ENCODE results near the gene KRTAP5-6.

KRTAP5-6 gene, protein sequence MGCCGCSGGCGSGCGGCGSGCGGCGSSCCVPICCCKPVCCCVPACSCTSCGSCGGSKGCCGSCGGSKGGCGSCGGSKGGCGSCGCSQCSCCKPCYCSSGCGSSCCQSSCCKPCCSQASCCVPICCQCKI

DNA sequence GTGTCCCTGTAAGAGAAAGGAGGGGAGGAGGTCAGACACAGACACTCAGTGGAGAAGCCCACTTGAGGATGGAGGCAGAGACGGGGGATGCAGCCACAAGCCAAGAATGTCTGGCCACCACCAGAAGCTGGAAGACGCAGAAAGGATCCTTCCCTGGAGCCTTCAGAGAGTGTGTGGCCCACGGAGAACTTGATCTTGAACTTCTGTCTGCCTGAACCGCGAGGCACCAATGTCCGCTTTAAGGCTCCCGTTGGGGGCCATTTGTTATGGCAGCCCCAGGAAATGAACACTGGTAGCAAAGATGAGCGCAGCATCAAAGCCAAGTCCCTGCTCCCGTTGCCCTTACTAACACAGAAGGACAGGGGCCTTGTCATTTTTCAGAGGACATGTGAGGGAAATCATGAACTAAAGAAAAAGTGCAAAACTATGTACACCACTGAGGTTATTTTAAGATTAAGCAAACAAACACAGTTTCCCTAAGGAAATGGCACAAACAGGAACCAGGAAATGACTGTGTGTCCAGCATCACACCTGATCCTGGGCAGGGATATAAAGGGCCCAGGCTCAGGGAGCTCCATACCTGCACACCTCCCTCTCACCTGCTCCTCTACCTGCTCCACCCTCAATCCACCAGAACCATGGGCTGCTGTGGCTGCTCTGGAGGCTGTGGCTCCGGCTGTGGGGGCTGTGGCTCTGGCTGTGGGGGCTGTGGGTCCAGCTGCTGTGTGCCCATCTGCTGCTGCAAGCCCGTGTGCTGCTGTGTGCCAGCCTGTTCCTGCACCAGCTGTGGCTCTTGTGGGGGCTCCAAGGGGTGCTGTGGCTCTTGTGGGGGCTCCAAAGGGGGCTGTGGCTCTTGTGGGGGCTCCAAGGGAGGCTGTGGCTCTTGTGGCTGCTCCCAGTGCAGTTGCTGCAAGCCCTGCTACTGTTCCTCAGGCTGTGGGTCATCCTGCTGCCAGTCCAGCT is at the start of gene KRTAP5-6:
Gene KRTAP5-6, plus strand, starts transcription at position 588 of the 963 bp plus-strand sequence. Its CDS starts 51 bp downstream, at position 639.
- DNase-seq (ENCODE audit: low spot score), result no peak

DNA sequence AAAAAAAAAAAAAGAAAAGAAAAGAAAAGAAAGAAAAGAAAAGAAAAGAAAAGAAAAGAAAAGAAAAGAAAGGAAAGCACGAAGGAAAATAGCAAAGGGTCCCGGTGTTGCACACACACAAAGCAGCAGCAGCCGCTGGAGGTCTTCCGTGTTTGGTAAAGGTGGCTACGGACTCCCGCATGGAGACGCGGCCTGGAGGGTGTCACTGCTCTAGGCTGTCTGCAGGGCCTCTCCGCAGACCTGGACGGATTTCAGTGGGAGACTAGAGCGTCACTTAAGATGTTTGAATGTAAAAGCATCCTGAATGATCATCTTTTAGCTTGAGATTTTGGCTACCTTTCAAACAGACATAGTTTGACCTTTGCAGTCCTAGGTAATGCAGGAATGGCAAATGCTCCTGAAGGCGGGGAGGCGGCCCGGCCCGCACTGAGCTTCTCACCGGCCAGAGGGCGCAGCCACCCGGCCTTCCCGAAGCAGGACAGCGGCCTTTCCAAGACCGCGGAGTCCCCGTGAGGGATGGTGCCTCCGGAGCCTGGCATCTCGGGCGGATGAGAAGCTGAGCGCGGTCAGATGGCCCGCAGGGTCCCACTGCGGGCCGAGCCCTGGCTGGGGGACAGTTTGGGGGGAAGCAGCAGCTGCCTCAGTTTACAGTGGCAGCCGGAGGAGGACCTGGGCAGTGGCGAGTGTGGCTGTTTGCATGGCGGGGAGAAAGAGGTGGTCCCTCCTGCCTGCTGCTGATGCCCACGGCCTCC is 48.9 kb upstream of the KRTAP5-6 start:
- no peak for DNase-seq (ENCODE audit: low spot score)

DNA sequence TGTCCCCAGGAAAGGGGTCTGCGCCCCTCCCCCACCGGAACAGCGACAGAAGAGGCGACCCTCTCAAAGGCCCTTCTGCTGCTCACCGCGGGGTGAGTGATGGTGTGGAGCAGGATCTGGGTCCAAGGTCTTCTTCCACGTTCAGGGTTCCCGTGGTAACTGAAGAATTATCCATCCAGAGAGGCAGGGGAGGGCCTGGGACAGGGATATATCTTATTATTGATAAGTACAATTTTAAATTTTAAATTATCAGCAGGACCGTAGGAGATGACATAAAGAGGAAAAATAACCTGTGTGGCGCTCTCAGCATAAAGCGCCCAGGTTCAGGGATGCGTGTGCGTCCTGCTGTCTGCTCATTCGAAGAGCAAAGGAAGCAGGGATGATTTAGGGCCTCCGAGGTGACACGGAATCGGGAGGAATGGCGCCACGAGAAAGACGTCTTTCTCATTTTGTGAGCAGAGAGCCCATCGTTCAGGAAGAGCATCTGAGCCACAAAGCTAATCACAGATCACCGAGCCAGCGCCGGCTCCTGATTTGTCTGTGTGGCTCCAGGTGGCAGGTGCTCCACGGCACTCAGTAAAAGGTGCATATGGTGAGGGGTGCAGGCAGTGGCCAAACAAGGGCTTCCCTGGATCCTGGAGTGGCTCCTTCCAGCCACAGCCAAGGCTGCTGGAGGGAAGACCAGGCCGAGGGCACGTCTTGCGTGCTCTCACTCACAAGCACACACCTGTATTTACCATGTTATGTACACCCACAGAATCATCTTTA is 48.2 kb upstream of the KRTAP5-6 start:
- no peak for DNase-seq (ENCODE audit: low spot score)

DNA sequence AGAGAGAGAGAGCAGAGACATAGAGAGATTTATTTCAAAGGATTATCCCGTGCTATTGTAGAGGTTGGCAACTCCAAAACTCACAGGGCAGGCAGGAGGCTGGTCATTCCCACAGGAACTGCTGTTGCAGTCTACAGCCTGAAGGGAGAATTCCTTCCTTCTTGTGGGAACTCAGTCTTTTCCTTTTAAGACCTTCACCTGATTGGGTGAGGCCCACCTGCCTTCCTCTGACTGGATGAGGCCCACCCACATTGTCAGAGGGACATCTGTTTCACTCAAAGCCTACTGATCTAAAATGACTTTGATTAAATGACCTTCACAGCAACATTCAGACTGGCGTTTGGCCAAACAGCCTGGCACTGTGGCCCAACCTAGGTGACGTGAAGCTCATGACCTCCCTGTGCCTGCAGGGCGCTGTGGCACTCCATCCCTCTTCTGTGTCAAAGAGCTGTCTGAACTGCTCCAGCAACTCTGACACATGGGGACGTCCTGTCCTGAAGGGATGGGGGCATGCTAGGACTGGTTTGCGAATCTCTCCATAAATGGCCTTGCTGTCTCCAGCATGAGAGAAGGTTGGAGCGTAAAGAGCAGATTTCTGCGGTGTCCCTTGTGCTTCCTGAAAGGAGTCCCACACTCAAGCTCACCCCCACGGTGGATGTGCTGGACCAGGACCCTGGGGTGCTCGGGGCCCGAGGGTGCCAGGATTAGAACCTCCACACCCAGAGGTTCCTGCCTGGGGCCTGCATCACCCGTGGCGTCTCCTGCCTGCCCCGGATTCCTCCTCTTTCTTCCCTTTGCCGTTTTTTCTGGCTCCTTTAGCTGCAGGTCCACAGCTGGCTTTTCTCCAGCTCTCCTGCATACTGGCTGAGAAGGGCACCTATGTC is 46.7 kb upstream of the KRTAP5-6 start:
- DNase-seq (ENCODE audit: low spot score), result no peak

DNA sequence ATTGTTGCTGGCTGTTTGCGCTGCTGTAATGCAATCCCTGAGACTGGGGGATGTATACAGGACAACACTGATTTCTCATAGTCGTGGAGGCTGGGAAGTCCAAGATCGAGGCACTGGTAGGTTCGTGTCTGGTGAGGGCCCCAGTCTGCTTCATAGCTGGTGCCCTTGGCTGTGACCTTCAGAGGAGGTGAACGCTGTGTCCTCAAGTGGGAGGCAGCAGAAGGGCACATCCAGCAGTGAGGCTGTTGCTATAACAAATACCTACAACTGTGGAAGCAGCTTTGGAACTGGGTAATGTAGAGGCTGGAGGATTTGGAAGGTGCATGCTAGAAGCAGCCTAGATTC is 46.1 kb upstream of the KRTAP5-6 start:
- no peak for DNase-seq (ENCODE audit: low spot score)

DNA sequence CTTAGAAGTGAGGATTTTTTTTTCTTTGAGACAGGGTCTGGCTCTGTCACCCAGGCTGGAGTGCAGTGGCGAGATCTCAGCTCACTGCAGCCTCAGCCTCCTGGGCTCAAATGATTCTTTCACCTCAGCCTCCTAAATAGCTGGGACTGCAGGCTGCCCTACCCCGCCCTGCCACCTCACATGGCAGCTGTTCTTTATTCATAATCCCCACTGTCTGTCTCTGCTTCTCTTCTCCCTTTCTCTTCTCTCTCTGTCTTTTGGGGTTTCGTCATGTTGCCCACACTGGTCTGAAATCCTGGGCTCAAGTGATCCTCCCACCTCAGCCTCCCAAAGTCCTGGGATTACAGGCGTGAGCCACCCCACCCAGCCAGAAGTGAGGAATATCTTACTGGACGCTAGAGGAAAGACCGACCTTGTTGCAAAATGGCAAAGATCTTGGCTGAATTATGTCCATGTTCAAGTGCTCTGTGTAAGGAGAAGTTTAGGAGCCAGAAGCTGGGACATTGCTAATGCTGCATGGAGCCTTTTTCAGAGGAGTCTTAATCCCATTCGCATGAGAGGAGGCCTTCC is 45.5 kb upstream of the KRTAP5-6 start:
- DNase-seq (ENCODE audit: low spot score), result no peak

DNA sequence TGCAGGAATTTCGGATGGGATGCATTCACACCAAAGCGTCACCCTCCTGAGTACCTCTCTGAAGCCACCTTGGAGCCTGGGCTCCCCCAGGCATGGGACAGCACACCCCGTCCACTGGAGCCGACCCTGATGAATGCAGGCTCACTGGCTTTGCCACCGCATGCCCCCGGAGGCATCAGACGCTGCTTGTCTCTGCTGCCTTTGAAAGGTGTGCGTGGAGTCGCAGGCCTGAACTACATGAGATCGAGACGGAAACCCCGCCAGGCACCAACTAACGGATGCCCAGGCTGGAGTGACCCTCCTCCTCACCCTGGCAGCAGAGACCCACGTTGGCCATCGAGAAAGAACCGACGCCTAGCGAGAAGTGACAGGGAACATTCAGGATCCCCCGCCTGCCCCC is 45.0 kb upstream of the KRTAP5-6 start:
- DNase-seq (ENCODE audit: low spot score), result no peak

DNA sequence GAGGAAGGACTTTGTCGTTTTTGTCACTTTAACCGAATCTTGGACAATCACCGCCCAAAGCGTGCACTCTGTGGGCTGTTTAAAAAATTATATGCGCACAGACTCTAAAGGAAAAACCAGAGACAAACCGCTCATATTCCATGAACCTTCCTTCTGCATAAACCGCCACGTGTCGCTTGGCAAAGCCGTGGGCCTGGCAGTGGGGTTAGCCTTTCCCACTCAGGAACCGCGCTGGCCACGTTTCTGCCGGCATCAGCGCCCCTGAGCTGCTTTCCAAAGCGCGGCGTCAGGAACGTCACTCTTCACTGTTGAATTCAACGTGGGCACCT is 44.6 kb upstream of the KRTAP5-6 start:
- DNase-seq (ENCODE audit: low spot score), result no peak

DNA sequence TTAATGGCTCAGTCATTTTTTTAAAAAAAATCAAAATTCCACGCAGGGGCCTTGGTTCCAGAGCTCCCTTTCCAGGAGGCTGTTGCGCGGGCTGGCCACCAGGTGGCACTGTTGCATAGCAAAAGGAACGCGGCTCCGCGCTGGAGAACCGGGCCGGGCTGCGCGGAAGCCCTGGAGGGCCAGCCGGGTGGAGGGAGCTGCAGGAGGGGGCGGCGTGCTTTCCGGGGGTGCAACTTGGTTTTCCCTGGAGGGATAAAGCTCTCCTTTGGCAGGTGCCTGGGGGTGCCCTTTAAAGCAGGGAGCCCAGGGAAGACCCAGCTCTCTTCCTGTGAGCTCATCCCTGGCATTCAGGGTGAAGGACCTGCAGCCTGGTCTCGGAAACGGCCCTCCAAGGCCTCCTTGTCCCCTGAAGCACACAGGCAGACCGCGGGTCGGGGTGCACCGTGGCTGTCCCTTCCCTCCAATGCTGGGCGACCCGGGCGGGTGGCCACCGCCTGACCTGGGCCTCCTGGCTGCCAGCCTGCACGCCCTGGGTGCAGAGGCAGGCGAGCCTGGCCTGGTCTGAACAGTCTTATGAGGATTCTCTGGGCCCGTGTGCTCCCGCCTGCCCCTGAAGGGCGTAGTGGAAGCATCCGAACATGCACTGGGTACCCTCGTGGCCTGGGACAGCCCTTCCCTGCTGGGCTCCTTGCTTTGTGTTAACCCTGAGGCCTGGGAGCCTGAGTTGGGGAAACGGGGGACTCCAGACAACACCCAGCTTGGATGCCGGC is 44.0 kb upstream of the KRTAP5-6 start:
- peak; percentile 33 for DNase-seq (ENCODE audit: low spot score)

DNA sequence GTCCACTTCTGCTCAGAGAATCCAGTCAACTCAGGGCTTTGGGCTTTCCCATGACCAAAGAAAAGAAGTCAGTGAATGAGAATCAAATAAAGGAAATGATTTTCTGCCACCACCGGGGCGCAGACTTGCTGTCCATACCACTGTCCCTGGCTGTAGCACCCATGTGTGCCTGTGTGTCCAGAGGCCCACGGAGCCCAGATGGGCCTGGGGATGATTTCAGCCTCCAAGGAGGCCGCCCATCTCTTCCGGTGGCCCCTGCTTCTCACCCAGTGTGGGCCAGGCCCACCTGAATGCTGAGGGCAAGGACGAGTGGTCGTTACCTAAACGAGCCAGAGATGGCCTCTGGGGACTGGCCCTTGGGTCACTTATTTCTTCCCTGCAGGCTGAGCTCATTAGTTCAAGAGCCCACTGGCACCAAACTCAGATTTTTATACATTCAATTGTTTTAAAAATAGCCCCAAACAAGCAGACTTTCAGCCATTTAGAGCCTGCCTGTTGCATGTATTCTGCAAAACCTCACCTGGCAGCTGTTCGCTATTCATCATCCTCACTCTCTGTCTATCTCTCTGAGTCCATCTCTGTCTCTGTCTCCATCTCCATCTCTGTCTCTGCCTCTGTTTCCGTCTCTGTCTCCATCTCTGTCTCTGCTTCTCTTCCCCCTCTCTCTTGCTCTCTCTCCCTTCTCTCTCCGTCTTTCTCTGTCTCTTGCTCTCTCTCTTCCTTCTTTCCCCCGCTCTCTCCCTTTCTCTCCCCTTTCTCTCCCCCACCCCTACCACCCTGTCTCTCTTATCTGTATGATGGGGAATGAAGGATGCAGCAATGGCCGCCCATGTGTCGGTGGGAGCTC is 43.2 kb upstream of the KRTAP5-6 start:
- DNase-seq (ENCODE audit: low spot score), result no peak

DNA sequence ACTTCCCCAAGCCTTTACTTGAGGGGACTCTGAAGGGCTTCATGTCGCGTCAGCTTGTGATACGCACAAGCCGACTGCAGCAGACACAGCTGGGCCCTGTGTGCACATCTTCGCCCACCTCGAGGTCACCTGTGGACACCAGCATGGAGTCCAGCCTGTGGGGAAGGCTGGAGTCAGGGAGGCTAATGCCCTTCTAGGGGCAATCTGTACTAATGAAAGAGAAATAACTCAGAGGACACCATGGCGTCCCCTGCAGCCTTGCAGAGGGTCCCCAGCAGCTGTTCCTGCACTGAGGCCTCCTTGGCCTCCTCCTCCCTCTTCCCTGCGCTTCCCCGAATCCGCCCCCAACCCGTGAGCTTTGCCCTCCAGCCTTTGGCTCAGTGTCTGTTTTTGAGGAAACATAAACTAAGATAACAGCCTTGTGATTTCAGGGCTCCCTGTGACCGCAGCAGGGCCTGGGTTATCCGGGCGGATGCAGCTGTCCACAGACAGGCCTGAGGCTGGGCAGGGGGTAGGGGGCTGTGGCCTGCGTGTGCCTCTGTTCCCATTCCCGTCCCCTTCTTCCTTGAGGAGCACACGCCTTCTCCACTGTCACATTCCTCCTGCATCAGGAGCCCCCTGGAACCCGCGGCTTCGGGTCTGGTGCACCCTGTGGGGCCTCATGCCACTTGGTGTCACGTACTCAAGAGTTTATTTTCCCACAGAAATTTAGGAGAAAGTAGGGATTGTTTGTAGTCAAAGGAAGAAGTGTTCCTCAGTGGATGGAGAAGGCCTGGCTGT is 42.4 kb upstream of the KRTAP5-6 start:
- no peak for DNase-seq (ENCODE audit: low spot score)

DNA sequence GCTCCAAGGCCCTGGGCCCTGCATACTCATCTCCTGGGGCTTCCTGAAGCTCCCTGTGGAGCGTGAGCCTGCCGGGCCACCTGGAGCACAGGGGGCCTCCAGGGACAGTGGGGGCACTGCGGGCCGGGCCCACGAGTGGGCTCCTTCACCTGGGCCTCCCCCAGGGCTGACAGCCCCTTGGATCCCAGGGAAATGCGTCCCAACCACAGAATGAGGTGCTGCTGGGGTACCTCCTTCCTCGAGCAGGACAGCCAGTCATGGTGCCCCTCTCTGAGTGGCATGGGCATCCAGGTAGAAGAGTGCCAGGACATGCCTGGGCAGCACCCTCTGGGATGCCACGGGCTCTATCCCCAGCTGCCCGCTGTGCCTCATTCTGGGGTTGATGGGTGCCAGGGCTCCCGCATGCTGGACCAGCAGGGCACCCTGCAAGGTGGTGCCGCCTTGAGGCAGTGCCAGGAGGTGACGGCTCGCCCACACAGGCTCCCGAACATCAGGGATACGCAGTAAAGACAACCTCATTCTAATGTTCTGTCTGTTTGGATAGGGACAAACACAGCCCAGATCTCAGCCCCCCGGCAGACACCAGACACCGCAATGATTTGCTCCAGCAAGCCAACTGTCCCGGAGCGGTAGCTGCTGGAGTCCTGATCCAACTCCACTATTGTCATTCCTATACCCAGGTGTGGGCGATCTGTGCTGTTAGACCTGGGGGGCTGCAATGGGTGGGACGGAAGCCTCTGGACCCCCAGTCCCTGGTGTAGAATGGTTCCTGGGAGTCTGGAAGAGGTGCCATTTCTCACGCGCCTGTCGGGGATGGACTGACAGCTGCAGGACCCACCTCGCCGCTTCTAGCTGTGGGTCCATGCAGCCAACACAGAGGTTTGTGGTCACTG is 41.6 kb upstream of the KRTAP5-6 start:
- DNase-seq (ENCODE audit: low spot score), result no peak

DNA sequence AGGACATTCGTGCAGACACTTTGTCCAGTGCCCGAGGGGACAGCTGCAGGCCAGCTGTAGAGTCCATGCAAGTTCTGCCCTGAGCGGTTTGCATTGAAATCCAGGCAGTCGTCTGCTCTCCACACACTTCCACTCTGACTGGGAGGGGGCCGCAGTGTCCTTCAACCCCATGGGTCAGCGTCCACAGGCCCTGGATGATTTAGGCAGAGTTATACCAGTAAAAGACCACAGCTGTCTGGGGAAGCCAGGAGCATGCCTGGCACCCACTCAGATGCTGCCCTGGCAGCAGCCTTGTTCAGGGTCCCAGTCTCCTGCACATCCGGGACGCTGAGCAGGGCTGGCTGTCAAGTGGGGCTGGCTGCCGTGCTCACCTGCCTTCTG is 40.9 kb upstream of the KRTAP5-6 start:
- no peak for DNase-seq (ENCODE audit: low spot score)

DNA sequence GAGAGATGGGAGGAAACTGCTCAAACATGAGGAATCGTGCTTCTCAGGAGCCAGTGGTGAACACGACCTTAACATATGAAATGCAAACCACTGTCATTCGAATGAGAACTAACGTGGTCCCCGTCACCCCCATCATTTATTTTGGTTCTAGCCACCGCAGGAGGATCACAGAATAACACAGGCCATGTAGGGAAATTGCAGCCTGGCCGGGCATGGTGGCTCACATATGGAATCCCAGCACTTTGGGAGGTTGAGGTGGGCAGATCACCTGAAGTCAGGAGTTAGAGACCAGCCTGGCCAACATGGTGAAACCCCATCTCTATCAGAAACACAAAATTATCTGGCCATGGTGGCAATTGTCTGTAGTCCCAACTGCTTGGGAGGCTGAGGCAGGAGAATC is 40.3 kb upstream of the KRTAP5-6 start:
- no peak for DNase-seq (ENCODE audit: low spot score)

DNA sequence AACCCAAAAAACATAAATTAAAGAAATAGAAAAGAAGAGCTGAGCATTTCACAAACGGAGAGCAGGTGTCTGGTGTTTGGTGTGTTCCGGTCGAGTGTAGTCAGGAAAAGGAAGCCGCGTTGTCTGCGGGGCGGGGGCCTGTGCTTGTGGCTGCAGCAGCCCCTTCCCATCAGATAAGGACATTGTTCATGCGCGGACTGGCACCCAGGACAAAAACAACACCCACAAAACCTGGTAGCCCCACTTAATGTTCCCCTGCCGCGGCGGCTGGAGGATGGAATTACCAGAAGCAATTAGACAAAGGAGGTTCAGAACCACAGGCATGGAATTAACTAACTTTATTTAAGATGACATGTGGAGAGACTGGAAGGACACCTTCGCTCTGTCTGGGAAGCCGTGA is 37.5 kb upstream of the KRTAP5-6 start:
- DNase-seq (ENCODE audit: low spot score), result no peak

DNA sequence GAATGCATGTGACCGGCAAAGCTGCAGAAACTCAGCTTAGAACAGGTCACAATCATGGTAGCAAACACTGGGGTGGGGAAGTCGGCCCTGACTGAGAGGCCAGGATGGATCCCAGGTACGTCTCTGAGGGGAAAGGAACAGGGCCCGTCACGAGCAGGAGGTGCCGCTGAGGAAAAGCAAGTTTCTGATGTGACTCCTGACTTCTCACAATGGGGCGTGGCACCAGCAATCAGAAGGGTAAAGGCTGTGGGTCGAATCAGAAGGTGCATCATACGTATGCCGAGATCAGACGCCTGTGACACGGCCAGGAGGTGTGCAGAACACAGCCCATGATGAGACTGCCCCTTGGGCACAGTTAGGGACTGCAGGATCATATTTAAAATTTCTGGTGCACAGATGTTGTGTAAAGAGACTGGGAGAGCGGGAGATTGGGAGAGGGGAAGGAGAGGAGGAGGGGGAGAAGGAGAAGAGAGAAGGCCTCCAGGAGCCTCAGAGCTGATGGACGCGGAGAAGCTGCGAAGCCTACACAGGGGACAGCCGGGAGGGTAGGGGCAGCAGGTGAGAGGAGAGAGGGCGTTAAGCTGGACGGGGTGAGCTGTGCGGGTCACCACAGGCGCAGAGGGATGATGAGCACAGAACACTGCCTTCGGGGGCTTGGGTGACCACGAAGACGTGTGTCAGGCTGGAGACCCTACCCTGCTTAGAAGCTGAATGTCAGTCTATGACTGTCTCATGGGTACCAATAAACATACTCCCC is 36.7 kb upstream of the KRTAP5-6 start:
- no peak for DNase-seq (ENCODE audit: low spot score)
